Pancreas (tissue), 10 donors: ENCODE data around the gene INSIG2. TPM values are rescaled to one million over a fixed set of nuclear protein-coding genes. Genes with fewer than 3 reads are reported as not detected.
"Not testable (repeated sequence)": the region's sequence is repeated elsewhere in the genome, so short reads cannot be mapped to it uniquely, and the experiment has no call there.

Experiments used
- ATAC-seq, 4 donors: fragments of 200-7000 bp; cut with Tn5 transposase; one replicate each; pipeline versions ENCODE4 v1.8.0 to v1.9.1; 2020; ENCODE audit warnings: mild to moderate bottlenecking in 4 of 4, moderate library complexity in 4 of 4
- DNase-seq, 6 donors: peaks; one replicate each; pipeline ENCODE4 v3.0.0-alpha.2; 2020
- FAIRE-seq: peaks from 2 replicates; lab custom pipeline; 2012; peaks lifted over from hg19 to GRCh38; lab: Jason Lieb, UNC
- H3K27ac ChIP-seq, 4 donors: fragments of 200-600 bp; sonication (generic); 1 replicate in 3 of 4; 2 replicates in 1 of 4; pipeline versions ENCODE4 v1.5.0 to v1.8.0; 2020
- H3K27me3 ChIP-seq, 4 donors: fragments of 200-600 bp; one replicate each; pipeline ENCODE4 v1.8.0; 2021
- H3K36me3 ChIP-seq, 3 donors: fragments of 200-600 bp; sonication (generic) in 1 of 3; one replicate each; pipeline versions ENCODE4 v1.5.0 to v1.8.0; 2020 to 2021
- H3K4me1 ChIP-seq, 3 donors: fragments of 200-600 bp; one replicate each; pipeline ENCODE4 v1.8.0; 2021
- H3K4me3 ChIP-seq, 4 donors: fragments of 200-600 bp; sonication (generic) in 2 of 4; one replicate each; pipeline versions ENCODE4 v1.5.0 to v1.8.0; 2020 to 2021
- H3K9me3 ChIP-seq, 4 donors: fragments of 200-600 bp; one replicate each; pipeline ENCODE4 v1.8.0; 2021
- CTCF ChIP-seq, 4 donors: fragments of 200-600 bp; sonication (generic) in 3 of 4; IDR thresholded peaks; one replicate each; pipeline versions ENCODE4 v1.5.0 to v1.8.0; 2021; ENCODE audit warnings: antibody characterized with exemption in 4 of 4
- WGBS, 2 donors: extraction: QIAGEN DNeasy Blood & Tissue Kit; methylation state at CpG; one replicate each; pipeline ENCODE4 v1.1.7; 2013; 5-methylcytosine and 5-hydroxymethylcytosine counted together
- intact Hi-C, 3 donors: fragments of 100-400 bp; cut with DNase I; formaldehyde crosslinking; loops; one replicate each; pipeline versions ENCODE4 v1.11.1 to v1.14.2; 2022
- polyA plus RNA-seq, 2 donors: library from polyadenylated mRNA; stranded (reverse); fragments of 200-250 nt; gene quantifications; one replicate each; pipeline ENCODE4 v1.2.3, GENCODE V29; 2013
- total RNA-seq, 6 donors: library from RNA; stranded (reverse); fragmentation: NEBNext Ultra II Directional in 4 of 6; extraction: Animal tissue kit (Norgen Biotek cat#: 25700) in 4 of 6; gene quantifications; one replicate each; pipeline versions ENCODE4 v1.2.1 to v1.2.4, GENCODE V29; 2021 to 2023
- donor health status: healthy with polysubstance abuse.
- donor health status: DM: no; HTN: no; CAD: no; lungs with moderate emphysema.
- donor health status: DM: no; HTN: no; CAD: no.
- donor health status: control.
- donor health status: control.
- donor health status: Bipolar disorder and iron deficiency.
- donor health status: DM: yes; HTN: yes; CAD: no.
- donor health status: DM: no; HTN: no; CAD: no.
- donor health status: DM: no; HTN: no; CAD: no.
- donor health status: DM: yes; HTN: yes; CAD: no.

Gene INSIG2
- total and polyA plus RNA-seq, 8 donors = 7.9 to 23.0 (median 14.2) TPM

GRCh38 chr2:118091631-118092030, 3.4 kb downstream of the INSIG2 start:
- no peak for ATAC-seq
- FAIRE-seq = no peak
- no peak overlapping the region for H3K4me3 ChIP-seq
- peak overlapping the region in 1 of 4 donors; percentile 94 for H3K27ac ChIP-seq
- no peaks in the 10 kb centered on the region for H3K36me3 ChIP-seq
- H3K9me3 ChIP-seq = no peaks in the 10 kb centered on the region
- 24 to 25% methylated on average over 1 of the region's 1 CpG for WGBS, 2 donors
- no peak for TF ChIP-seq CTCF (IDR thresholded peaks at IDR 0.05)
- no peaks in the 10 kb centered on the region for H3K27me3 ChIP-seq
- no peak for DNase-seq
- peaks cover 8 to 38% (median 24%) of the 10 kb centered on the region in 3 donors for H3K4me1 ChIP-seq
- intact Hi-C loops = no loop called here

GRCh38 chr2:118094102-118094501, 5.8 kb downstream of the INSIG2 start:
- intact Hi-C loops, H3K36me3 ChIP-seq, H3K4me3 ChIP-seq, H3K27ac ChIP-seq, DNase-seq, H3K27me3 ChIP-seq, ATAC-seq, FAIRE-seq, H3K9me3 ChIP-seq: not testable (repeated sequence)
- H3K4me1 ChIP-seq = peaks cover 0 to 26% (median 21%) of the 10 kb centered on the region in 3 donors

GRCh38 chr2:118094503-118094902, 6.2 kb downstream of the INSIG2 start:
- 45 to 48% methylated on average over 2 of the region's 2 CpGs for WGBS, 2 donors
- Histone ChIP-seq H3K27me3 (no peaks in the 10 kb centered on the region), H3K9me3 (no peaks in the 10 kb centered on the region), H3K4me3 (no peak overlapping the region), H3K27ac (no peak overlapping the region), H3K36me3 (no peaks in the 10 kb centered on the region), H3K4me1 (peaks cover 0 to 26% (median 21%) of the 10 kb centered on the region in 3 donors)
- FAIRE-seq = no peak
- ATAC-seq = no peak
- intact Hi-C loops = no loop called here
- DNase-seq = no peak
- no peak for TF ChIP-seq CTCF (IDR thresholded peaks at IDR 0.05)

- H3K36me3 ChIP-seq = no peaks in the 10 kb centered on the region
- FAIRE-seq (no peak), DNase-seq (no peak), ATAC-seq (no peak)
- WGBS, 2 donors = 77 to 82% methylated on average over 5 of the region's 5 CpGs
- H3K9me3 ChIP-seq = no peaks in the 10 kb centered on the region
- H3K4me1 ChIP-seq = peaks cover 0 to 19% (median 12%) of the 10 kb centered on the region in 3 donors
- intact Hi-C loops = no loop called here
- H3K27ac ChIP-seq = no peak overlapping the region
- H3K27me3 ChIP-seq = no peaks in the 10 kb centered on the region
- TF ChIP-seq CTCF (IDR thresholded peaks at IDR 0.05) = no peak
- H3K4me3 ChIP-seq = no peak overlapping the region
These were observed 7.3 kb downstream of the INSIG2 start for GRCh38 chr2:118095610-118096009.

- peaks cover 0 to 6% (median 0%) of the 10 kb centered on the region in 3 donors for H3K4me1 ChIP-seq
- TF ChIP-seq CTCF (IDR thresholded peaks at IDR 0.05) = no peak
- no peaks in the 10 kb centered on the region for H3K27me3 ChIP-seq
- no peaks in the 10 kb centered on the region for H3K36me3 ChIP-seq
- H3K4me3 ChIP-seq = no peak overlapping the region
- H3K9me3 ChIP-seq = no peaks in the 10 kb centered on the region
- WGBS, 2 donors = 83 to 90% methylated on average over 4 of the region's 4 CpGs
- no peak for DNase-seq
- no peak for FAIRE-seq
- ATAC-seq = peak in 1 of 4 donors; percentile 24
- H3K27ac ChIP-seq = no peak overlapping the region
- intact Hi-C loops = no loop called here
These were observed 9.4 kb downstream of the INSIG2 start for GRCh38 chr2:118097657-118098056.
